IPS-18a (cell line): ENCODE results near the gene IFT22.
"Not testable (repeated sequence)": the region's sequence is repeated elsewhere in the genome, so short reads cannot be mapped to it uniquely, and the experiment has no call there.

Experiments
- H3K27ac ChIP-seq: one replicate; pipeline ENCODE4 v1.5.1; 2013; ENCODE audit warnings: low read length
- H3K27me3 ChIP-seq: one replicate; pipeline ENCODE4 v1.6.1; 2013; ENCODE audit warnings: mild to moderate bottlenecking, low read length; ENCODE audit not compliant: control insufficient read depth, insufficient read depth
- H3K36me3 ChIP-seq: one replicate; pipeline ENCODE4 v1.6.1; 2013; ENCODE audit warnings: low read depth, low read length; ENCODE audit not compliant: control insufficient read depth
- H3K4me1 ChIP-seq: one replicate; pipeline ENCODE4 v1.6.1; 2013; ENCODE audit warnings: low read depth, low read length; ENCODE audit not compliant: control insufficient read depth
- H3K4me3 ChIP-seq: one replicate; pipeline ENCODE4 v1.5.1; 2013; ENCODE audit warnings: low read length
- H3K9ac ChIP-seq: one replicate; pipeline ENCODE4 v1.6.1; 2013; ENCODE audit warnings: mild to moderate bottlenecking, low read length, moderate library complexity
- H3K9me3 ChIP-seq: one replicate; pipeline ENCODE4 v1.6.1; 2013; ENCODE audit warnings: low read depth, low read length; ENCODE audit not compliant: control insufficient read depth

The IFT22 gene

DNA sequence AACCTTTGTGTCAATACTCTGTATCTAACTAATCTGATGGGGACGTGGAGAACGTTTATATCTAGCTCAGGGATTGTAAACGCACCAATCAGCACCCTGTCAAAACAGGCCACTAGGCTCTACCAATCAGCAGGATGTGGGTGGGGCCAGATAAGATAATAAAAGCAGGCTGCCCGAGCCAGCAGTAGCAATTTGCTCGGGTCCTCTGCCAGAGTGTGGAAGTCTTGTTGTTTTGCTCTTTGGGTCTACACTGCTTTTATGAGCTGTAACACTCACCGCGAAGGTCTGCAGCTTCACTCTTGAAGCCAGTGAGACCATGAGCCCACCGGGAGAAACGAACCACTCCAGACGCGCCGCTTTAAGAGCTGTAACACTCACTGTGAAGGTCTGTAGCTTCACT is 27.7 kb upstream of the IFT22 start:
- not testable (repeated sequence) for H3K36me3 ChIP-seq, H3K27me3 ChIP-seq, H3K9me3 ChIP-seq, H3K9ac ChIP-seq, H3K4me3 ChIP-seq, H3K4me1 ChIP-seq, H3K27ac ChIP-seq

DNA sequence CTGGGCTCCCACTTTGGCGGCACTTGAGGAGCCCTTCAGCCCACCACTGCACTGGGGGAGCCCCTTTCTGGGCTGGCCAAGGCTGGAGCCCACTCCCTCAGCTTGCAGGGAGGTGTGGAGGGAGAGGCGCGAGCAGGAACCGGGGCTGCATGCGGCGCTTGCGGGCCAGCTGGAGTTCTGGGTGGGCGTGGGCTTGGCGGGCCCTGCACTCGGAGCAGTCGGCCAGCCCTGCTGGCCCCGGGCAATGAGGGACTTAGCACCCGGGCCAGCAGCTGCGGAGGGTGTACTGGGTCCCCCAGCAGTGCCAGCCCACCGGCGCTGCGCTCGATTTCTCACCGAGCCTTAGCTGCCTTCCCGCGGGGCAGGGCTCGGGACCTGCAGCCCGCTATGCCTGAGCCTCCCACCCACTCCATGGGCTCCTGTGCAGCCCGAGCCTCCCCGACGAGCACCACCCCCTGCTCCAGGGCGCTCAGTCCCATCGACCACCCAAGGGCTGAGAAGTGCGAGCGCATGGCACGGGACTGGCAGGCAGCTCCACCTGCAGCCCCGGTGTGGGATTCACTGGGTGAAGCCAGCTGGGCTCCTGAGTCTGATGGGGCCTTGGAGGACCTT is 26.9 kb upstream of the IFT22 start:
- H3K4me1 ChIP-seq, H3K4me3 ChIP-seq, H3K9ac ChIP-seq, H3K9me3 ChIP-seq, H3K27me3 ChIP-seq, H3K27ac ChIP-seq, H3K36me3 ChIP-seq: not testable (repeated sequence)

DNA sequence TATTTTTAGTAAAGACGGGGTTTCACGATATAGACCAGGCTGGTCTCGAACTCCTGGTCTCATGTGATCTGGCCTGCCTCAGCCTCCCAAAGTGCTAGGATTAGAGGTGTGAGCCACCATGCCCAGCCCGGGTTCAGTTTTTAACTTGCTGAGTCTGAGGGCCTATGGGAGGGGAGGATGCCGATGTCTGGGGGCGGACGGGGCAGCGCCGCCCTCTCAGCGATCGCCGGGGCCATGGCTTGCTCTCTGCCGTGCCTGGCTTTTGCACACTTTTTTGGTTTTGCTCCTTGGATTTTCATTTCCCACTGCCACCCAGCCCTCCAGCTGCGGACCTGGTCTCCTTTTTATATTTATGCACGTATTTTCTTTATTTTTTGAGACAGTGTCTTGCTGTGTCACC is 25.9 kb upstream of the IFT22 start:
- H3K4me1 ChIP-seq, result no peaks in the 10 kb centered on the region
- H3K36me3 ChIP-seq, result no peaks in the 10 kb centered on the region
- H3K27me3 ChIP-seq, result no peaks in the 10 kb centered on the region
- no peak overlapping the region for H3K4me3 ChIP-seq
- no peak overlapping the region for H3K27ac ChIP-seq
- no peaks in the 10 kb centered on the region for H3K9me3 ChIP-seq
- H3K9ac ChIP-seq, result no peak overlapping the region

- Histone ChIP-seq H3K9ac (no peak overlapping the region), H3K9me3 (no peaks in the 10 kb centered on the region), H3K4me1 (no peaks in the 10 kb centered on the region), H3K27me3 (no peaks in the 10 kb centered on the region), H3K27ac (no peak overlapping the region), H3K36me3 (no peaks in the 10 kb centered on the region), H3K4me3 (no peak overlapping the region)
Observed at GRCh38 chr7:101342892-101343291, 21.3 kb upstream of the IFT22 start.

- H3K27me3 ChIP-seq, result no peaks in the 10 kb centered on the region
- no peaks in the 10 kb centered on the region for H3K36me3 ChIP-seq
- no peak overlapping the region for H3K4me3 ChIP-seq
- no peaks in the 10 kb centered on the region for H3K9me3 ChIP-seq
- H3K4me1 ChIP-seq, result no peaks in the 10 kb centered on the region
- H3K9ac ChIP-seq, result no peak overlapping the region
- H3K27ac ChIP-seq, result no peak overlapping the region
Observed at GRCh38 chr7:101340379-101340778, 18.8 kb upstream of the IFT22 start.

- Histone ChIP-seq H3K27ac (no peak overlapping the region), H3K9ac (no peak overlapping the region), H3K36me3 (no peaks in the 10 kb centered on the region), H3K4me3 (no peak overlapping the region), H3K4me1 (no peaks in the 10 kb centered on the region), H3K27me3 (no peaks in the 10 kb centered on the region), H3K9me3 (no peaks in the 10 kb centered on the region)
Observed at GRCh38 chr7:101333912-101334311, 12.3 kb upstream of the IFT22 start.

DNA sequence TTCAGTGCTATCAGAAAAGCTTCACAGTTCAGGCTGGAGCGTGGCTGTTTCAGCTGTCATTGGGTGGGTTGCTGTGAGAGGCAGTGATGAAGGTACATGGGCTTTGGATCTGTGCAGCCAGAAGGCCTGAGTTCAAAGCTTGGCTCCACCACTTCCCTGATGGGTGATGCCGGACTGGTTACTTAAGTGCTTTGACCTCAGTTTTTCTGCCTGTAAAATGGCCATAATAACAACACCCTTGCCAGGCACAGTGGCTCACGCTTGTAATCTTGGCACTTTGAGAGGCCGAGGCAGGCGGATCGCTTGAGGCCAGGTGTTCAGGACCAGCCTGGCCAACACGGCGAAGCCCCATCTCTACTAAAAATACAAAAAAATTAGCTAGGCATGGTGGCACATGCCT is 10.4 kb upstream of the IFT22 start:
- no peaks in the 10 kb centered on the region for H3K4me1 ChIP-seq
- no peaks in the 10 kb centered on the region for H3K9me3 ChIP-seq
- H3K4me3 ChIP-seq, result no peak overlapping the region
- H3K36me3 ChIP-seq, result no peaks in the 10 kb centered on the region
- no peak overlapping the region for H3K27ac ChIP-seq
- H3K27me3 ChIP-seq, result no peaks in the 10 kb centered on the region
- no peak overlapping the region for H3K9ac ChIP-seq

DNA sequence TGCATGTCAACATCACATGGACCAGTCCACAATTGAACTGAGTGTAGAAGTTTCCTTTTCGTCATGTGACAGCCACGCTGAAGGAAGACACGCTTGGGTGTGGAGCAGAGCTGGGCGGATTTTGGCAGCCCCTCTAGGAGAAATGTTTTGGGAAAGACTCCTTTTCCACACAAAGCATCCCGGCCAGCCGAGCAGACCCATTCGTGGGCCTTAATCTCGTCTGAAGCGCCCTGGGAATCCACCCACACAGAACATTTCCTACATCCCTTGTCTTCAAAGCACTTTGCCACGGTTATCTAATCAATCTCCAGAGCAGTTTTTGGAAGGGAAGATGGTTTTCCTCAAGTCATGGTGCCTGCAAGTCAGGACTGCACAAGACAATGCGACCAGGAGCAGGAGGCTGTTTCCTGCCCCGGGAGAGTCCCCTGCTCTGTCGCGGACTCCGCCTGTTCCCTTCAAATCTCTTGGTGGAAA is 8.4 kb upstream of the IFT22 start:
- H3K36me3 ChIP-seq, result no peaks in the 10 kb centered on the region
- no peaks in the 10 kb centered on the region for H3K27me3 ChIP-seq
- H3K9ac ChIP-seq, result no peak overlapping the region
- H3K4me3 ChIP-seq, result no peak overlapping the region
- no peaks in the 10 kb centered on the region for H3K9me3 ChIP-seq
- H3K27ac ChIP-seq, result no peak overlapping the region
- H3K4me1 ChIP-seq, result no peaks in the 10 kb centered on the region

GRCh38 chr7:101328159-101328558 is 6.5 kb upstream of the IFT22 start:
- Histone ChIP-seq H3K36me3 (no peaks in the 10 kb centered on the region), H3K27ac (no peak overlapping the region), H3K4me3 (no peak overlapping the region), H3K27me3 (no peaks in the 10 kb centered on the region), H3K9ac (no peak overlapping the region), H3K9me3 (no peaks in the 10 kb centered on the region), H3K4me1 (no peaks in the 10 kb centered on the region)

DNA sequence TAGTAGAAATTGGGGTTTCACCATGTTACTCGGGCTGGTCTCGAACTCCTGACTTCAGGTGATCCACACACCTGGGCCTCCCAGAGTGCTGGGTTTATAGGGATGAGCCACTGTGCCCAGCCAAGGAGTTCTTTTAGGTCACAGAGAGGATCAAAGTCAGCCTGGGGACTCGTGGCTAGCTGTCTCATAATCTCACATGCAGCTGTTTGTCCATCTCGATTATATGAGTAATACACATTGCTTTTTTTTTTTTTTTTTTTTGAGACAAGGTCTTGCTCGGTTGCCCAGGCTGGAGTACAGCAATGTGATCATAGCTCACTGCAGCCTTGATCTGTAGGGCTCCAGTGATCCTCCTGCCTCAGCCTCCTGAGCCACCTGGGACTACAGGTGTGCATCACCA is 2.2 kb downstream of the IFT22 start:
- Histone ChIP-seq H3K36me3 (peaks cover 5% of the 10 kb centered on the region), H3K27ac (no peak overlapping the region), H3K4me3 (no peak overlapping the region), H3K4me1 (peaks cover 9% of the 10 kb centered on the region), H3K9ac (no peak overlapping the region), H3K27me3 (no peaks in the 10 kb centered on the region), H3K9me3 (no peaks in the 10 kb centered on the region)

DNA sequence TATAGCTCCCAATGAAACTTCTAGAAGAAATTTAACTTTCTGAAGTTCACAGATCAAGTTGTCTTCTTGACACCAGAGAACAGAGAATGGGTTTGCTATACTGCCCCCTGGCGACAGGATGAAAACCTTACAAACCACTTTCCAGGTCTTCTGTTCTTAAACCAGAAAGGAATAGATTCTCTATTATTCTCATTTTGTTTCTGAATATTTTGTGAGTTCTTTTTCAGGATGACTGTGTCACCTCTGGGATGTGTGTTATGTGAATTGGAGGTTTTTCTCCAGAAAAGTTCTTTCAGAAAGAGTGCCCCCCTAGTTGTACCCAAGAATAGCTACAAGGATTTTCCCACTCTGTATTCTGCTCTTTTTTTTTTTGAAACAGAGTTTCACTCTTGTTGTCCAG is 6.3 kb downstream of the IFT22 start:
- Histone ChIP-seq H3K36me3 (peaks cover 23% of the 10 kb centered on the region), H3K27me3 (no peaks in the 10 kb centered on the region), H3K9me3 (no peaks in the 10 kb centered on the region), H3K4me1 (no peaks in the 10 kb centered on the region), H3K4me3 (no peak overlapping the region), H3K9ac (no peak overlapping the region), H3K27ac (no peak overlapping the region)

GRCh38 chr7:101308245-101309085 is 13.1 kb downstream of the IFT22 start:
- no peaks in the 10 kb centered on the region for H3K9me3 ChIP-seq
- no peaks in the 10 kb centered on the region for H3K4me1 ChIP-seq
- H3K27me3 ChIP-seq, result no peaks in the 10 kb centered on the region
- peak overlapping the region; percentile 92 for H3K4me3 ChIP-seq
- no peak overlapping the region for H3K27ac ChIP-seq
- H3K36me3 ChIP-seq, result peaks cover 47% of the 10 kb centered on the region
- peak overlapping the region; percentile 88 for H3K9ac ChIP-seq
